ENCODE data around the gene C1orf115. TPM values are rescaled to one million over a fixed set of nuclear protein-coding genes. Genes with fewer than 3 reads are reported as not detected.

The C1orf115 gene
- total and polyA plus RNA-seq, 4 donors: 29.6 to 56.6 (median 40.5) TPM

- Histone ChIP-seq H3K36me3 (ENCODE audit: control insufficient read depth in 4 of 4, insufficient read depth in 3 of 4, low read depth in 1 of 4, low read length in 3 of 4) (no peaks in the 10 kb centered on the region), H3K9me3 (ENCODE audit: control insufficient read depth in 4 of 4, low read length in 3 of 4) (no peaks in the 10 kb centered on the region), H3K27ac (ENCODE audit: low read depth in 1 of 2, low read length in 2 of 2) (no peak overlapping the region), H3K4me3 (ENCODE audit: low read depth in 1 of 3, low read length in 3 of 3) (no peak overlapping the region), H3K4me1 (ENCODE audit: control insufficient read depth in 4 of 4, insufficient read depth in 4 of 4, low read length in 3 of 4) (no peaks in the 10 kb centered on the region), H3K27me3 (ENCODE audit: control insufficient read depth in 4 of 4, insufficient read depth in 4 of 4, low read length in 3 of 4) (no peaks in the 10 kb centered on the region), H3K9ac (ENCODE audit: low read depth in 1 of 2, low read length in 2 of 2) (no peak overlapping the region)
- no peak for DNase-seq (ENCODE audit: low spot score)
- WGBS: 86% methylated on average over 3 of the region's 3 CpGs
- TF ChIP-seq GABPA (IDR thresholded peaks at IDR 0.05 in 1 of 2, conservative IDR thresholded peaks at IDR 0.05 in 1 of 2) (no peak), SP1 (IDR thresholded peaks at IDR 0.05) (no peak), TAF1 (conservative IDR thresholded peaks at IDR 0.05) (no peak), MAX (IDR thresholded peaks at IDR 0.05) (no peak), HNF4G (IDR thresholded peaks at IDR 0.05) (no peak), REST (IDR thresholded peaks at IDR 0.05) (no peak), HNF4A (conservative IDR thresholded peaks at IDR 0.05) (no peak), ATF3 (IDR thresholded peaks at IDR 0.05) (no peak), ZBTB33 (IDR thresholded peaks at IDR 0.05) (no peak), NR2F2 (IDR thresholded peaks at IDR 0.05) (no peak), EGR1 (IDR thresholded peaks at IDR 0.05; ENCODE audit: low read depth in 2 of 2) (no peak), YY1 (IDR thresholded peaks at IDR 0.05) (no peak), RXRA (IDR thresholded peaks at IDR 0.05) (no peak), FOXA2 (IDR thresholded peaks at IDR 0.05) (no peak), CTCF (IDR thresholded peaks at IDR 0.05; ENCODE audit: low read depth, low read length, missing input control) (no peak)
These were observed 23.8 kb upstream of the C1orf115 start for GRCh38 chr1:220666349-220666748.

GRCh38 chr1:220669005-220669404 lies 21.2 kb upstream of the C1orf115 start:
- Histone ChIP-seq H3K4me1 (ENCODE audit: control insufficient read depth in 4 of 4, insufficient read depth in 4 of 4, low read length in 3 of 4) (no peaks in the 10 kb centered on the region), H3K27ac (ENCODE audit: low read depth in 1 of 2, low read length in 2 of 2) (no peak overlapping the region), H3K36me3 (ENCODE audit: control insufficient read depth in 4 of 4, insufficient read depth in 3 of 4, low read depth in 1 of 4, low read length in 3 of 4) (no peaks in the 10 kb centered on the region), H3K9me3 (ENCODE audit: control insufficient read depth in 4 of 4, low read length in 3 of 4) (no peaks in the 10 kb centered on the region), H3K4me3 (ENCODE audit: low read depth in 1 of 3, low read length in 3 of 3) (no peak overlapping the region), H3K9ac (ENCODE audit: low read depth in 1 of 2, low read length in 2 of 2) (no peak overlapping the region), H3K27me3 (ENCODE audit: control insufficient read depth in 4 of 4, insufficient read depth in 4 of 4, low read length in 3 of 4) (no peaks in the 10 kb centered on the region)
- no peak for DNase-seq (ENCODE audit: low spot score)
- WGBS: 79% methylated on average over 1 of the region's 1 CpG
- TF ChIP-seq REST (IDR thresholded peaks at IDR 0.05) (no peak), CTCF (IDR thresholded peaks at IDR 0.05; ENCODE audit: low read depth, low read length, missing input control) (no peak), EGR1 (IDR thresholded peaks at IDR 0.05; ENCODE audit: low read depth in 2 of 2) (no peak), ATF3 (IDR thresholded peaks at IDR 0.05) (no peak), HNF4G (IDR thresholded peaks at IDR 0.05) (no peak), GABPA (IDR thresholded peaks at IDR 0.05 in 1 of 2, conservative IDR thresholded peaks at IDR 0.05 in 1 of 2) (no peak), RXRA (IDR thresholded peaks at IDR 0.05) (no peak)
